OCI-LY1 (cell line): ENCODE data around the gene CCSAP.

ENCODE experiments used
- H2AFZ ChIP-seq: fragments of 200-600 bp; sonication (generic), shearing (Covaris generic); 2 replicates; pipeline ENCODE4 v1.6.0; 2014; ENCODE audit warnings: antibody characterized with exemption, mild to moderate bottlenecking, low read length
- H3F3A ChIP-seq: fragments of 200-600 bp; sonication (generic), shearing (Covaris generic); 2 replicates; pipeline ENCODE4 v1.6.0; 2014; ENCODE audit warnings: mild to moderate bottlenecking, antibody characterized with exemption, low read length, moderate library complexity; ENCODE audit not compliant: insufficient read depth
- H3K27ac ChIP-seq: fragments of 200-600 bp; sonication (generic); 2 replicates; pipeline ENCODE4 v1.5.1; 2014; ENCODE audit warnings: low read length, mixed run types, mild to moderate bottlenecking, low read depth; ENCODE audit not compliant: poor library complexity, severe bottlenecking
- H3K27me3 ChIP-seq: fragments of 200-600 bp; sonication (generic); 2 replicates; pipeline ENCODE4 v1.6.0; 2014; ENCODE audit warnings: antibody characterized with exemption, mild to moderate bottlenecking, low read length, moderate library complexity; ENCODE audit not compliant: insufficient read depth
- H3K36me3 ChIP-seq: fragments of 200-600 bp; sonication (generic); 2 replicates; pipeline ENCODE4 v1.6.1; 2014; ENCODE audit warnings: mild to moderate bottlenecking, antibody characterized with exemption, low read length, moderate library complexity, mixed read lengths; ENCODE audit not compliant: insufficient read depth
- H3K4me1 ChIP-seq: fragments of 200-600 bp; sonication (generic); 2 replicates; pipeline ENCODE4 v1.5.1; 2014; ENCODE audit warnings: mild to moderate bottlenecking, low read length, moderate library complexity; ENCODE audit not compliant: insufficient read depth, severe bottlenecking
- H3K4me2 ChIP-seq: fragments of 200-600 bp; sonication (generic), shearing (Covaris generic); 2 replicates; pipeline ENCODE4 v1.6.1; 2014; ENCODE audit warnings: low read length
- H3K4me3 ChIP-seq: fragments of 200-600 bp; sonication (generic); 2 replicates; pipeline ENCODE4 v1.5.1; 2014; ENCODE audit warnings: low read length, low read depth, mild to moderate bottlenecking, mixed read lengths; ENCODE audit not compliant: poor library complexity, severe bottlenecking
- H3K79me2 ChIP-seq: fragments of 200-600 bp; shearing (Covaris generic); 2 replicates; pipeline ENCODE4 v1.6.1; 2016; ENCODE audit warnings: mixed run types, low read length, mixed read lengths; ENCODE audit not compliant: insufficient read depth
- H3K9ac ChIP-seq: fragments of 200-600 bp; sonication (generic), shearing (Covaris generic); 2 replicates; pipeline ENCODE4 v1.6.1; 2014; ENCODE audit warnings: mild to moderate bottlenecking, low read length, mixed read lengths
- H3K9me2 ChIP-seq: fragments of 200-600 bp; sonication (generic), shearing (Covaris generic); 2 replicates; pipeline ENCODE4 v1.6.1; 2014; ENCODE audit warnings: low read depth, mild to moderate bottlenecking, low read length, mixed read lengths
- H3K9me3 ChIP-seq: fragments of 200-600 bp; shearing (Covaris generic); 2 replicates; pipeline ENCODE4 v1.6.1; 2014; ENCODE audit warnings: low read length, mixed read lengths
- H4K20me1 ChIP-seq: fragments of 200-600 bp; sonication (generic), shearing (Covaris generic); 2 replicates; pipeline ENCODE4 v1.6.0; 2016; ENCODE audit warnings: mild to moderate bottlenecking, low read length; ENCODE audit not compliant: insufficient read depth
- CTCF ChIP-seq: fragments of 200-600 bp; sonication (generic), shearing (Covaris generic); IDR thresholded peaks from 2 replicates; pipeline ENCODE4 v1.5.1; 2017; ENCODE audit warnings: mild to moderate bottlenecking, antibody characterized with exemption, low read length, moderate library complexity, mixed read lengths
- EZH2 ChIP-seq: fragments of 200-600 bp; sonication (generic), shearing (Covaris generic); IDR thresholded peaks from 2 replicates; pipeline ENCODE4 v1.8.0; 2017; ENCODE audit warnings: borderline replicate concordance, mixed run types, mild to moderate bottlenecking, antibody characterized with exemption, low read length, moderate library complexity, mixed read lengths

The CCSAP gene

DNA sequence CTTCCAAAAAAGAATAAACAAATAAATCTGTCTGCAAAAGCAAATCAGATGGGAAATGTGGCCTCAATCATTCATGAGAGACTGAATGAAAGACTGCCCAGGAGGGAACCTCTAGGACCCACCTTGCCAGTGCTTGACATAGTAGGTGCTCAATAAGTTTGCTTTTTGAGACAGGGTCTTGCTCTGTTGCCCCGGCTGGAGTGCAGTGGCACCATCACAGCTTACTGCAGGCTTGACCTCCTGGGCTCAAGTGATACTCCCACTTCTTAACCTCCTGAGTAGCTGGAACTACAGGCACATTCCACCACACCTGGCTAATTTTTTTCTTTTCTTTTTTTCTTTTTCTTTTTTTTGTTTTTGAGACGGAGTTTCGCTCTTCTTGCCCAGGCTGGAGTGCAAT lies 40.3 kb upstream of the CCSAP start:
- Histone ChIP-seq H3K9me2 (no peaks in the 10 kb centered on the region), H3K9me3 (no peaks in the 10 kb centered on the region), H3K27ac (no peak overlapping the region), H3F3A (no peaks in the 10 kb centered on the region), H3K4me1 (no peaks in the 10 kb centered on the region), H3K4me3 (no peak overlapping the region), H3K4me2 (no peak overlapping the region), H3K9ac (no peak overlapping the region), H3K79me2 (no peaks in the 10 kb centered on the region), H4K20me1 (no peaks in the 10 kb centered on the region), H2AFZ (no peak overlapping the region), H3K36me3 (no peaks in the 10 kb centered on the region), H3K27me3 (no peaks in the 10 kb centered on the region)
- TF ChIP-seq CTCF: no peak
- no peak for TF ChIP-seq EZH2

GRCh38 chr1:229381234-229381633 lies 38.4 kb upstream of the CCSAP start:
- no peaks in the 10 kb centered on the region for H4K20me1 ChIP-seq
- H3K9me3 ChIP-seq: no peaks in the 10 kb centered on the region
- no peaks in the 10 kb centered on the region for H3K9me2 ChIP-seq
- no peaks in the 10 kb centered on the region for H3K36me3 ChIP-seq
- no peak overlapping the region for H3K27ac ChIP-seq
- no peak for TF ChIP-seq CTCF
- TF ChIP-seq EZH2: no peak
- H3K4me2 ChIP-seq: no peak overlapping the region
- 0 out of 2 replicates have a peak, but pooled peaks cover 4% of the 10 kb centered on the region for H3K27me3 ChIP-seq
- H3K9ac ChIP-seq: no peak overlapping the region
- H2AFZ ChIP-seq: no peak overlapping the region
- no peak overlapping the region for H3K4me3 ChIP-seq
- H3F3A ChIP-seq: no peaks in the 10 kb centered on the region
- no peaks in the 10 kb centered on the region for H3K4me1 ChIP-seq
- H3K79me2 ChIP-seq: no peaks in the 10 kb centered on the region

GRCh38 chr1:229380536-229381160 lies 37.8 kb upstream of the CCSAP start:
- Histone ChIP-seq H3K9me3 (no peaks in the 10 kb centered on the region), H3F3A (no peaks in the 10 kb centered on the region), H3K4me2 (no peak overlapping the region), H2AFZ (no peak overlapping the region), H3K4me3 (no peak overlapping the region), H3K9ac (no peak overlapping the region), H3K36me3 (no peaks in the 10 kb centered on the region), H3K27me3 (0 out of 2 replicates have a peak, but pooled peaks cover 4% of the 10 kb centered on the region), H3K9me2 (no peaks in the 10 kb centered on the region), H4K20me1 (no peaks in the 10 kb centered on the region), H3K4me1 (no peaks in the 10 kb centered on the region), H3K27ac (no peak overlapping the region), H3K79me2 (no peaks in the 10 kb centered on the region)
- TF ChIP-seq EZH2 (no peak), CTCF (no peak)
